HG02840 (cell line): Measurements from ENCODE around the gene METTL26.

Experiments used
- ATAC-seq: cut with Tn5 transposase; IDR thresholded peaks from one replicate; pipeline ENCODE4 v1.9.1; 2021; ENCODE audit warnings: mild to moderate bottlenecking, moderate library complexity, moderate number of reproducible peaks; ENCODE audit not compliant: unreplicated experiment, low FRiP score

Gene METTL26

GRCh38 chr16:641326-642188 lies 5.5 kb upstream of the METTL26 start, which contains the start of gene MCRIP2:
Gene MCRIP2 (plus strand): TSS chr16:641828. CDS start chr16:641992, 164 bp downstream.
- ATAC-seq, result peak; percentile 46

GRCh38 chr16:640614-641013 lies 4.5 kb upstream of the METTL26 start:
- ATAC-seq, result no peak

GRCh38 chr16:638836-639235 lies 2.7 kb upstream of the METTL26 start:
- ATAC-seq, result no peak

- no peak for ATAC-seq
These were observed 2.0 kb upstream of the METTL26 start for GRCh38 chr16:638034-638543.

- ATAC-seq, result no peak
These were observed 1.2 kb upstream of the METTL26 start for GRCh38 chr16:637081-638018.

- peak; percentile 6 for ATAC-seq
These were observed 416 bp downstream of the METTL26 start for GRCh38 chr16:635573-636205.

GRCh38 chr16:634996-635395 lies 1.1 kb downstream of the METTL26 start:
- ATAC-seq, result no peak

GRCh38 chr16:634051-634670 lies 1.9 kb downstream of the METTL26 start:
- ATAC-seq, result no peak

GRCh38 chr16:633336-634050 lies 2.6 kb downstream of the METTL26 start:
- ATAC-seq, result no peak

- ATAC-seq, result no peak
These were observed 3.4 kb downstream of the METTL26 start for GRCh38 chr16:632486-633335.

GRCh38 chr16:631808-632358 lies 4.2 kb downstream of the METTL26 start:
- ATAC-seq, result no peak

- no peak for ATAC-seq
These were observed 5.2 kb downstream of the METTL26 start, which contains the start of gene WFIKKN1 for GRCh38 chr16:630815-631405. Gene WFIKKN1 (plus strand): TSS chr16:630985. CDS start chr16:631254, 269 bp downstream.

GRCh38 chr16:630249-630814 lies 5.8 kb downstream of the METTL26 start:
- no peak for ATAC-seq

GRCh38 chr16:629833-630248 lies 6.3 kb downstream of the METTL26 start:
- ATAC-seq, result no peak

- no peak for ATAC-seq
These were observed 6.8 kb downstream of the METTL26 start for GRCh38 chr16:629185-629832.

- ATAC-seq, result no peak
These were observed 7.6 kb downstream of the METTL26 start for GRCh38 chr16:628321-629061.
